GM21528 (cell line): Measurements from ENCODE around the gene SV2B.

Experiments used
- ATAC-seq: cut with Tn5 transposase; IDR thresholded peaks from one replicate; pipeline ENCODE4 v1.9.1; 2021; ENCODE audit warnings: mild to moderate bottlenecking, moderate library complexity; ENCODE audit not compliant: unreplicated experiment, low FRiP score

The SV2B gene

GRCh38 chr15:91348752-91349500 lies 248.9 kb downstream of the SV2B start:
- no peak for ATAC-seq
